Measurements from ENCODE around the gene ARMC6. TPM values are rescaled to one million over a fixed set of nuclear protein-coding genes. Genes with fewer than 3 reads are reported as not detected.
A peak's percentile ranks its signal among the peaks of the same experiment; 100 is the strongest.

Gene ARMC6
- total RNA-seq, 1 donor: 5.9 TPM

- H3K9me3 ChIP-seq (ENCODE audit: low read depth, low read length): no peaks in the 10 kb centered on the region
- no peak overlapping the region for H3K4me3 ChIP-seq (ENCODE audit: low read length)
- no peaks in the 10 kb centered on the region for H3K4me1 ChIP-seq (ENCODE audit: insufficient read depth, low read length)
- H3K27me3 ChIP-seq (ENCODE audit: insufficient read depth, low read length): no peaks in the 10 kb centered on the region
Measured at GRCh38 chr19:19056636-19057275, 23.4 kb downstream of the ARMC6 start.

- Histone ChIP-seq H3K4me3 (ENCODE audit: low read length) (no peak overlapping the region), H3K4me1 (ENCODE audit: insufficient read depth, low read length) (no peaks in the 10 kb centered on the region), H3K9me3 (ENCODE audit: low read depth, low read length) (no peaks in the 10 kb centered on the region), H3K27me3 (ENCODE audit: insufficient read depth, low read length) (no peaks in the 10 kb centered on the region)
Measured at GRCh38 chr19:19057317-19057716, 23.9 kb downstream of the ARMC6 start.

GRCh38 chr19:19057720-19058119 lies 24.3 kb downstream of the ARMC6 start:
- Histone ChIP-seq H3K9me3 (ENCODE audit: low read depth, low read length) (no peaks in the 10 kb centered on the region), H3K4me1 (ENCODE audit: insufficient read depth, low read length) (peaks cover under 1% of the 10 kb centered on the region), H3K27me3 (ENCODE audit: insufficient read depth, low read length) (no peaks in the 10 kb centered on the region), H3K4me3 (ENCODE audit: low read length) (no peak overlapping the region)

GRCh38 chr19:19059018-19059836 lies 25.8 kb downstream of the ARMC6 start:
- H3K4me1 ChIP-seq (ENCODE audit: insufficient read depth, low read length): peaks cover 9% of the 10 kb centered on the region
- H3K27me3 ChIP-seq (ENCODE audit: insufficient read depth, low read length): no peaks in the 10 kb centered on the region
- H3K9me3 ChIP-seq (ENCODE audit: low read depth, low read length): no peaks in the 10 kb centered on the region
- no peak overlapping the region for H3K4me3 ChIP-seq (ENCODE audit: low read length)

GRCh38 chr19:19059837-19060611 lies 26.6 kb downstream of the ARMC6 start:
- Histone ChIP-seq H3K4me3 (ENCODE audit: low read length) (no peak overlapping the region), H3K9me3 (ENCODE audit: low read depth, low read length) (no peaks in the 10 kb centered on the region), H3K4me1 (ENCODE audit: insufficient read depth, low read length) (peaks cover 17% of the 10 kb centered on the region), H3K27me3 (ENCODE audit: insufficient read depth, low read length) (no peaks in the 10 kb centered on the region)

GRCh38 chr19:19061506-19061905 lies 28.1 kb downstream of the ARMC6 start:
- Histone ChIP-seq H3K4me3 (ENCODE audit: low read length) (no peak overlapping the region), H3K27me3 (ENCODE audit: insufficient read depth, low read length) (no peaks in the 10 kb centered on the region), H3K9me3 (ENCODE audit: low read depth, low read length) (no peaks in the 10 kb centered on the region)

GRCh38 chr19:19062454-19063182 lies 29.2 kb downstream of the ARMC6 start:
- H3K4me3 ChIP-seq (ENCODE audit: low read length): peak overlapping the region; percentile 54
- H3K27me3 ChIP-seq (ENCODE audit: insufficient read depth, low read length): no peaks in the 10 kb centered on the region
- H3K9me3 ChIP-seq (ENCODE audit: low read depth, low read length): no peaks in the 10 kb centered on the region
- H3K4me1 ChIP-seq (ENCODE audit: insufficient read depth, low read length): peaks cover 41% of the 10 kb centered on the region

More at GRCh38 chr19:19061506-19061905, 28.1 kb downstream of the ARMC6 start:
- peaks cover 30% of the 10 kb centered on the region for H3K4me1 ChIP-seq (ENCODE audit: insufficient read depth, low read length)

- no peaks in the 10 kb centered on the region for H3K9me3 ChIP-seq (ENCODE audit: low read depth, low read length)
- no peaks in the 10 kb centered on the region for H3K27me3 ChIP-seq (ENCODE audit: insufficient read depth, low read length)
- peak within 1 kb of the TSS; percentile 54 for H3K4me3 ChIP-seq (ENCODE audit: low read length)
- peaks cover 50% of the 10 kb centered on the region for H3K4me1 ChIP-seq (ENCODE audit: insufficient read depth, low read length)
Measured at GRCh38 chr19:19063183-19064097, 30.0 kb downstream of the ARMC6 start, which contains the start of gene SLC25A42. Gene SLC25A42, plus strand, starts transcription at chr19:19063994. Its CDS starts 32,131 bp downstream, at chr19:19096125.

- H3K9me3 ChIP-seq (ENCODE audit: low read depth, low read length): no peaks in the 10 kb centered on the region
- H3K4me1 ChIP-seq (ENCODE audit: insufficient read depth, low read length): peaks cover 57% of the 10 kb centered on the region
- no peaks in the 10 kb centered on the region for H3K27me3 ChIP-seq (ENCODE audit: insufficient read depth, low read length)
- H3K4me3 ChIP-seq (ENCODE audit: low read length): peak overlapping the region; percentile 54
Measured at GRCh38 chr19:19064098-19064722, 30.8 kb downstream of the ARMC6 start.

- Histone ChIP-seq H3K4me1 (ENCODE audit: insufficient read depth, low read length) (peaks cover 62% of the 10 kb centered on the region), H3K4me3 (ENCODE audit: low read length) (peak overlapping the region; percentile 54), H3K9me3 (ENCODE audit: low read depth, low read length) (no peaks in the 10 kb centered on the region), H3K27me3 (ENCODE audit: insufficient read depth, low read length) (no peaks in the 10 kb centered on the region)
Measured at GRCh38 chr19:19064811-19065745, 31.7 kb downstream of the ARMC6 start.

- H3K9me3 ChIP-seq (ENCODE audit: low read depth, low read length): no peaks in the 10 kb centered on the region
- H3K4me1 ChIP-seq (ENCODE audit: insufficient read depth, low read length): peaks cover 62% of the 10 kb centered on the region
Measured at GRCh38 chr19:19067276-19068072, 34.1 kb downstream of the ARMC6 start.

More at GRCh38 chr19:19067276-19068072, 34.1 kb downstream of the ARMC6 start:
- Histone ChIP-seq H3K27me3 (ENCODE audit: insufficient read depth, low read length) (no peaks in the 10 kb centered on the region), H3K4me3 (ENCODE audit: low read length) (no peak overlapping the region)
